Activated CD8-positive, alpha-beta memory T cell treated with anti-CD3 and anti-CD28 coated beads for 1 hour (primary cell): ENCODE results near the gene KIF5C.

ENCODE experiments used
- DNase-seq, 2 donors: peaks; one replicate each; pipeline ENCODE4 v3.0.0-alpha.2; 2020; ENCODE audit warnings: low read depth in 1 of 2; ENCODE audit errors: extremely low read depth in 1 of 2

The KIF5C gene

GRCh38 chr2:149068225-149068995 is 193.4 kb downstream of the KIF5C start:
- no peak for DNase-seq

GRCh38 chr2:149068996-149069888 is 194.2 kb downstream of the KIF5C start:
- no peak for DNase-seq

- no peak for DNase-seq
These were observed 195.8 kb downstream of the KIF5C start for GRCh38 chr2:149070681-149071320.

- DNase-seq: no peak
These were observed 200.1 kb downstream of the KIF5C start for GRCh38 chr2:149075105-149075504.

- no peak for DNase-seq
These were observed 200.8 kb downstream of the KIF5C start for GRCh38 chr2:149075853-149076252.
